Measurements from ENCODE around the gene ITPR2.

The ITPR2 gene

GRCh38 chr12:26809611-26810285 lies 23.2 kb downstream of the ITPR2 start:
- peak overlapping the region; percentile 64 to 73 for H3K27ac ChIP-seq
- no peak for DNase-seq (ENCODE audit: low spot score)
- H3K4me3 ChIP-seq, result no peak overlapping the region
- no peak for TF ChIP-seq CTCF (IDR thresholded peaks at IDR 0.05)

- no peak for TF ChIP-seq CTCF (IDR thresholded peaks at IDR 0.05)
- no peak for DNase-seq (ENCODE audit: low spot score)
- Histone ChIP-seq H3K27ac (peak overlapping the region; percentile 64 to 73), H3K4me3 (no peak overlapping the region)
Measured at GRCh38 chr12:26808766-26809476, 24.1 kb downstream of the ITPR2 start.

GRCh38 chr12:26807292-26807691 lies 25.7 kb downstream of the ITPR2 start:
- H3K4me3 ChIP-seq, result no peak overlapping the region
- no peak for DNase-seq (ENCODE audit: low spot score)
- no peak overlapping the region for H3K27ac ChIP-seq
- no peak for TF ChIP-seq CTCF (IDR thresholded peaks at IDR 0.05)

- H3K4me3 ChIP-seq, result no peak overlapping the region
- no peak overlapping the region for H3K27ac ChIP-seq
- no peak for TF ChIP-seq CTCF (IDR thresholded peaks at IDR 0.05)
- no peak for DNase-seq (ENCODE audit: low spot score)
Measured at GRCh38 chr12:26806556-26806955, 26.4 kb downstream of the ITPR2 start.

- no peak overlapping the region for H3K4me3 ChIP-seq
- DNase-seq (ENCODE audit: low spot score), result no peak
- no peak overlapping the region for H3K27ac ChIP-seq
- no peak for TF ChIP-seq CTCF (IDR thresholded peaks at IDR 0.05)
Measured at GRCh38 chr12:26805401-26805971, 27.5 kb downstream of the ITPR2 start.

GRCh38 chr12:26803552-26803951 lies 29.4 kb downstream of the ITPR2 start:
- TF ChIP-seq CTCF (IDR thresholded peaks at IDR 0.05), result no peak
- H3K4me3 ChIP-seq, result no peak overlapping the region
- H3K27ac ChIP-seq, result peak overlapping the region in 1 of 2 donors; percentile 20
- no peak for DNase-seq (ENCODE audit: low spot score)

Measured in coronary artery (tissue), 2 donors.